ENCODE measurements around the gene DIRAS1. TPM values are rescaled to one million over a fixed set of nuclear protein-coding genes. Genes with fewer than 3 reads are reported as not detected.

DIRAS1 gene
- total and polyA plus RNA-seq, 2 donors (not counting 3 experiments of a cell fraction or from before 2014, with no cell fraction given), result 0.09 to 0.17 TPM

DNA sequence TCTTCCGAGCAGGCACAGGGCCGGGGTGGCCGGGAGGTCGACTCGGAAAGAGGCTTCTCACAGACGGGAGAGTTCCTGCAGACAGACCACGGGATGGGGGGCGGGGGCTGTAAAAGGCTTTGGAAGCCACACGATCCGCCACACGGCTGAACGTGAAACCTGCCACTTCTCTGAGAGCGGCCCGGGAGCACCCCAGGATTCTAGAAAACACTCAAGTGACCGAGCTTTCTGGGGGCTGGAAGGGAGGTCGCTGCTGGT lies 34.2 kb upstream of the DIRAS1 start:
- no peak overlapping the region for H2AFZ ChIP-seq (ENCODE audit: low read depth, low read length)
- peaks cover 8 to 25% of the 10 kb centered on the region in 2 experiments for H3K36me3 ChIP-seq (ENCODE audit: control insufficient read depth in 2 of 2, extremely low read depth in 1 of 2, insufficient read depth in 2 of 2, low read length in 2 of 2)
- no peaks in the 10 kb centered on the region for H3K9me3 ChIP-seq (replicated peaks; ENCODE audit: control insufficient read depth, insufficient read depth, low read length)
- no peaks in the 10 kb centered on the region for H3K27me3 ChIP-seq (ENCODE audit: control insufficient read depth in 2 of 2, insufficient read depth in 2 of 2, low read length in 2 of 2)
- H3K4me3 ChIP-seq (replicated peaks in 1 of 3; ENCODE audit: insufficient read depth in 1 of 3, low read depth in 1 of 3, low read length in 3 of 3), result no peak overlapping the region
- H3K9me1 ChIP-seq (replicated peaks; ENCODE audit: control insufficient read depth, extremely low read depth, insufficient read depth, low read length), result no peaks in the 10 kb centered on the region
- H4K20me1 ChIP-seq (replicated peaks; ENCODE audit: control insufficient read depth, extremely low read depth, insufficient read depth, low read length), result no peaks in the 10 kb centered on the region
- CTCF ChIA-PET, result interaction anchor here (2.1 kb wide), 1 partner anchor 107 kb away, joined by 6 read pairs; no protein-coding TSS in a partner anchor
- dilution Hi-C loops (cut with MboI; ENCODE audit: extremely low pct_ligation_motif_present, low sequenced_read_pairs) (loop anchor here (10.0 kb wide), 1 partner anchor 61 kb away; no protein-coding TSS in a partner anchor), intact Hi-C loops (cut with micrococcal nuclease) (no loop called here)
- no peaks in the 10 kb centered on the region for H3K4me1 ChIP-seq (ENCODE audit: control insufficient read depth, extremely low read depth, insufficient read depth, low read length)
- H3K27ac ChIP-seq (ENCODE audit: insufficient read depth, low read depth, low read length), result no peak overlapping the region
- no peak for FAIRE-seq
- no TSS peak for BruUV-seq (replicated peaks)
- no peak overlapping the region for H3K4me2 ChIP-seq (ENCODE audit: insufficient read depth, low read length)
- TF ChIP-seq GATA2 (IDR thresholded peaks at IDR 0.05; ENCODE audit: insufficient read depth, insufficient read length, low read depth, low read length), result no peak
- TF ChIP-seq POLR2AphosphoS5 (IDR thresholded peaks at IDR 0.05; ENCODE audit: insufficient read depth, low read depth, low read length), result no peak
- no peak for TF ChIP-seq MYC (IDR thresholded peaks at IDR 0.05; ENCODE audit: low read depth, low read length)
- no peak for TF ChIP-seq POLR2A (IDR thresholded peaks at IDR 0.05; ENCODE audit: low read depth, low read length)
- TF ChIP-seq, protein P1, sequence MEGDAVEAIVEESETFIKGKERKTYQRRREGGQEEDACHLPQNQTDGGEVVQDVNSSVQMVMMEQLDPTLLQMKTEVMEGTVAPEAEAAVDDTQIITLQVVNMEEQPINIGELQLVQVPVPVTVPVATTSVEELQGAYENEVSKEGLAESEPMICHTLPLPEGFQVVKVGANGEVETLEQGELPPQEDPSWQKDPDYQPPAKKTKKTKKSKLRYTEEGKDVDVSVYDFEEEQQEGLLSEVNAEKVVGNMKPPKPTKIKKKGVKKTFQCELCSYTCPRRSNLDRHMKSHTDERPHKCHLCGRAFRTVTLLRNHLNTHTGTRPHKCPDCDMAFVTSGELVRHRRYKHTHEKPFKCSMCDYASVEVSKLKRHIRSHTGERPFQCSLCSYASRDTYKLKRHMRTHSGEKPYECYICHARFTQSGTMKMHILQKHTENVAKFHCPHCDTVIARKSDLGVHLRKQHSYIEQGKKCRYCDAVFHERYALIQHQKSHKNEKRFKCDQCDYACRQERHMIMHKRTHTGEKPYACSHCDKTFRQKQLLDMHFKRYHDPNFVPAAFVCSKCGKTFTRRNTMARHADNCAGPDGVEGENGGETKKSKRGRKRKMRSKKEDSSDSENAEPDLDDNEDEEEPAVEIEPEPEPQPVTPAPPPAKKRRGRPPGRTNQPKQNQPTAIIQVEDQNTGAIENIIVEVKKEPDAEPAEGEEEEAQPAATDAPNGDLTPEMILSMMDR (IDR thresholded peaks at IDR 0.05; ENCODE audit: extremely low read depth in 1 of 2, insufficient read depth in 1 of 2, low read depth in 1 of 2, low read length in 2 of 2), result no peak
- TF ChIP-seq EZH2 (IDR thresholded peaks at IDR 0.05; ENCODE audit: borderline replicate concordance, low read depth, low read length, severe bottlenecking), result no peak
- TF ChIP-seq FOS (IDR thresholded peaks at IDR 0.05; ENCODE audit: borderline replicate concordance, insufficient read depth, low read length), result no peak
- TF ChIP-seq, protein P2, sequence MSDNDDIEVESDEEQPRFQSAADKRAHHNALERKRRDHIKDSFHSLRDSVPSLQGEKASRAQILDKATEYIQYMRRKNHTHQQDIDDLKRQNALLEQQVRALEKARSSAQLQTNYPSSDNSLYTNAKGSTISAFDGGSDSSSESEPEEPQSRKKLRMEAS (IDR thresholded peaks at IDR 0.05; ENCODE audit: insufficient read depth, insufficient read length), result no peak
- TF ChIP-seq JUN (IDR thresholded peaks at IDR 0.05; ENCODE audit: borderline replicate concordance, insufficient read depth, insufficient read length, low read depth), result no peak
- POLR2A ChIA-PET, result no interaction called here
- H3K9ac ChIP-seq (replicated peaks; ENCODE audit: extremely low read depth, insufficient read depth, low read length), result no peak overlapping the region
- no peak for DNase-seq (ENCODE audit: low read depth, low spot score)
- H3K79me2 ChIP-seq (ENCODE audit: control insufficient read depth, insufficient read depth, low read length), result no peaks in the 10 kb centered on the region
